Measurements from ENCODE around the gene KDM4C. TPM values are rescaled to one million over a fixed set of nuclear protein-coding genes. Genes with fewer than 3 reads are reported as not detected.

The KDM4C gene
- total RNA-seq, 1 experiment from 2014 or later, result 16.8 TPM

DNA sequence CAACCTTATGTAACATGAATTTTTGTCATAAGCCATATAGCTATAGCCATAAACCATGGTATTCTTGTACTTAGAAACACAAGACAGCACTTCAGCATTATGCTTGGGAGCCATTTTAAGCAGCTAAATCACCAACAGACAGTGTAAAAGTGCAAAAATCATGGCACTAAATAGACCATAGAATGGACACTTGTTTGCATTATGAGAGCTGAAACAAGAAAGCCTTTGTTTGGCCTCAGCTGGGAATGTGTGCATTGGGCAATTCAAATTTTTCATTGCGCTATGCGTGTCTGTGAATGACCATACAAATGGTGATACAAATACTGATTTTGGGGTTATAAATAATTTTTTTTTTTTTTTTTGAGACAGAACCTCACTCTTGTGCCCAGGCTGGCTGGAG, 23.7 kb downstream of the KDM4C start (continued):
- TF ChIP-seq YY1 (IDR thresholded peaks at IDR 0.05; ENCODE audit: extremely low read depth, insufficient replicate concordance, low read depth, low read length) (no peak), SP1 (IDR thresholded peaks at IDR 0.05; ENCODE audit: low read depth) (no peak), RAD21 (IDR thresholded peaks at IDR 0.05; ENCODE audit: low read depth) (no peak), MAX (IDR thresholded peaks at IDR 0.05) (no peak)
- TF ChIP-seq, protein P1, sequence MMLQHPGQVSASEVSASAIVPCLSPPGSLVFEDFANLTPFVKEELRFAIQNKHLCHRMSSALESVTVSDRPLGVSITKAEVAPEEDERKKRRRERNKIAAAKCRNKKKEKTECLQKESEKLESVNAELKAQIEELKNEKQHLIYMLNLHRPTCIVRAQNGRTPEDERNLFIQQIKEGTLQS (IDR thresholded peaks at IDR 0.05), result no peak
- TF ChIP-seq, protein P2, sequence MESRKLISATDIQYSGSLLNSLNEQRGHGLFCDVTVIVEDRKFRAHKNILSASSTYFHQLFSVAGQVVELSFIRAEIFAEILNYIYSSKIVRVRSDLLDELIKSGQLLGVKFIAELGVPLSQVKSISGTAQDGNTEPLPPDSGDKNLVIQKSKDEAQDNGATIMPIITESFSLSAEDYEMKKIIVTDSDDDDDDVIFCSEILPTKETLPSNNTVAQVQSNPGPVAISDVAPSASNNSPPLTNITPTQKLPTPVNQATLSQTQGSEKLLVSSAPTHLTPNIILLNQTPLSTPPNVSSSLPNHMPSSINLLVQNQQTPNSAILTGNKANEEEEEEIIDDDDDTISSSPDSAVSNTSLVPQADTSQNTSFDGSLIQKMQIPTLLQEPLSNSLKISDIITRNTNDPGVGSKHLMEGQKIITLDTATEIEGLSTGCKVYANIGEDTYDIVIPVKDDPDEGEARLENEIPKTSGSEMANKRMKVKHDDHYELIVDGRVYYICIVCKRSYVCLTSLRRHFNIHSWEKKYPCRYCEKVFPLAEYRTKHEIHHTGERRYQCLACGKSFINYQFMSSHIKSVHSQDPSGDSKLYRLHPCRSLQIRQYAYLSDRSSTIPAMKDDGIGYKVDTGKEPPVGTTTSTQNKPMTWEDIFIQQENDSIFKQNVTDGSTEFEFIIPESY (IDR thresholded peaks at IDR 0.05; ENCODE audit: extremely low read depth, insufficient replicate concordance, low read length), result no peak

DNA sequence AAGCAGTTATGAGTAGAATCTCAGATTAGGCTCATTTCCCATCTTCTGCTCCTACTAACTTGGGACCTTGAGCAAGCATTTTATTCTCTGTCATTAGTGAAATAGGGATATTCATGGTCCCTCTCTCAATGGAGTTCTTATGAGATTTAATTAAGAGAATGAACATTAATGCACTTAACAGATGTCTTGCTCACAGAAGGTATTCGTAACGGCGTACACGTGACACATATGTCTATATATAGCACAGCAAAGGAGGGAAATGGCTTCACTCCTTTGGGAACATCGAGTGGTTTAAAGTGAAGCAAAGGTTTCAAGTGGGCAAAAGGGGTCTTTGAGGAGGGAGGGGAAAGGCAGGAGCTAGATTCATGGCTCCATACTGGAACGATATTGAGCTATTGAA, 24.6 kb downstream of the KDM4C start:
- no peak overlapping the region for H3K27ac ChIP-seq (ENCODE audit: low read depth, low read length)
- no TSS peak for BruUV-seq (replicated peaks)
- H2AFZ ChIP-seq (ENCODE audit: low read depth, low read length, poor library complexity, severe bottlenecking), result no peak overlapping the region
- no peak for TF ChIP-seq ZFX (IDR thresholded peaks at IDR 0.05)
- TF ChIP-seq, protein P3, sequence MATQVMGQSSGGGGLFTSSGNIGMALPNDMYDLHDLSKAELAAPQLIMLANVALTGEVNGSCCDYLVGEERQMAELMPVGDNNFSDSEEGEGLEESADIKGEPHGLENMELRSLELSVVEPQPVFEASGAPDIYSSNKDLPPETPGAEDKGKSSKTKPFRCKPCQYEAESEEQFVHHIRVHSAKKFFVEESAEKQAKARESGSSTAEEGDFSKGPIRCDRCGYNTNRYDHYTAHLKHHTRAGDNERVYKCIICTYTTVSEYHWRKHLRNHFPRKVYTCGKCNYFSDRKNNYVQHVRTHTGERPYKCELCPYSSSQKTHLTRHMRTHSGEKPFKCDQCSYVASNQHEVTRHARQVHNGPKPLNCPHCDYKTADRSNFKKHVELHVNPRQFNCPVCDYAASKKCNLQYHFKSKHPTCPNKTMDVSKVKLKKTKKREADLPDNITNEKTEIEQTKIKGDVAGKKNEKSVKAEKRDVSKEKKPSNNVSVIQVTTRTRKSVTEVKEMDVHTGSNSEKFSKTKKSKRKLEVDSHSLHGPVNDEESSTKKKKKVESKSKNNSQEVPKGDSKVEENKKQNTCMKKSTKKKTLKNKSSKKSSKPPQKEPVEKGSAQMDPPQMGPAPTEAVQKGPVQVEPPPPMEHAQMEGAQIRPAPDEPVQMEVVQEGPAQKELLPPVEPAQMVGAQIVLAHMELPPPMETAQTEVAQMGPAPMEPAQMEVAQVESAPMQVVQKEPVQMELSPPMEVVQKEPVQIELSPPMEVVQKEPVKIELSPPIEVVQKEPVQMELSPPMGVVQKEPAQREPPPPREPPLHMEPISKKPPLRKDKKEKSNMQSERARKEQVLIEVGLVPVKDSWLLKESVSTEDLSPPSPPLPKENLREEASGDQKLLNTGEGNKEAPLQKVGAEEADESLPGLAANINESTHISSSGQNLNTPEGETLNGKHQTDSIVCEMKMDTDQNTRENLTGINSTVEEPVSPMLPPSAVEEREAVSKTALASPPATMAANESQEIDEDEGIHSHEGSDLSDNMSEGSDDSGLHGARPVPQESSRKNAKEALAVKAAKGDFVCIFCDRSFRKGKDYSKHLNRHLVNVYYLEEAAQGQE (IDR thresholded peaks at IDR 0.05; ENCODE audit: low read depth), result no peak
- no peak for TF ChIP-seq POLR2A (IDR thresholded peaks at IDR 0.05; ENCODE audit: borderline replicate concordance, extremely low read depth, insufficient read depth, insufficient read length)
- no peak for TF ChIP-seq MAX (IDR thresholded peaks at IDR 0.05)
- TF ChIP-seq YY1 (IDR thresholded peaks at IDR 0.05; ENCODE audit: extremely low read depth, insufficient replicate concordance, low read depth, low read length), result no peak
- TF ChIP-seq POLR2AphosphoS5 (IDR thresholded peaks at IDR 0.05; ENCODE audit: low read depth, low read length), result no peak
- TF ChIP-seq EZH2 (IDR thresholded peaks at IDR 0.05), result no peak
- TF ChIP-seq JUND (IDR thresholded peaks at IDR 0.05), result no peak
- TF ChIP-seq CEBPB (IDR thresholded peaks at IDR 0.05; ENCODE audit: low read depth), result no peak
- TF ChIP-seq ZNF274 (IDR thresholded peaks at IDR 0.05; ENCODE audit: low read depth, low read length), result no peak
- no peak for TF ChIP-seq ELF1 (IDR thresholded peaks at IDR 0.05; ENCODE audit: borderline replicate concordance, low read depth)
- no peak for TF ChIP-seq SP1 (IDR thresholded peaks at IDR 0.05; ENCODE audit: low read depth)
- no peaks in the 10 kb centered on the region for H3K9me3 ChIP-seq (ENCODE audit: control insufficient read depth in 1 of 2, insufficient read depth in 1 of 2, low read depth in 1 of 2, low read length in 2 of 2)
- DNase-seq (ENCODE audit: low read depth, low spot score), result no peak
- H3K4me2 ChIP-seq (ENCODE audit: low read length), result no peak overlapping the region
- H3K4me1 ChIP-seq (ENCODE audit: control insufficient read depth in 1 of 2, insufficient read depth in 2 of 2, low read length in 2 of 2), result peaks cover 5 to 21% of the 10 kb centered on the region in 2 experiments
- no peaks in the 10 kb centered on the region for H3K9me2 ChIP-seq (ENCODE audit: insufficient read depth)
- no peak overlapping the region for H3K9ac ChIP-seq (ENCODE audit: low read length)
- H3K27me3 ChIP-seq (ENCODE audit: insufficient read depth, low read length), result no peaks in the 10 kb centered on the region
- ChIA-PET POLR2A (no interaction called here), CTCF (no interaction called here), RAD21 (ENCODE audit: low non-redundant PET in 1 of 2, low total read pairs in 2 of 2, uncharacterized antibody in 2 of 2, unreplicated experiment in 2 of 2) (no interaction called here)
- H3K79me2 ChIP-seq (ENCODE audit: insufficient read depth, low read length), result peaks cover 48% of the 10 kb centered on the region
- no peak overlapping the region for H3K4me3 ChIP-seq (replicated peaks in 1 of 2; ENCODE audit: low read depth in 1 of 2, low read length in 2 of 2)
- no peaks in the 10 kb centered on the region for H4K20me1 ChIP-seq (ENCODE audit: insufficient read depth)
- intact Hi-C loops (cut with micrococcal nuclease), result no loop called here
- ATAC-seq, result no peak
- H3K36me3 ChIP-seq (ENCODE audit: control insufficient read depth in 1 of 2, insufficient read depth in 2 of 2, low read length in 2 of 2), result no peaks in the 10 kb centered on the region
